ENCODE results near the gene CDH12. TPM values are rescaled to one million over a fixed set of nuclear protein-coding genes. Genes with fewer than 3 reads are reported as not detected.

Gene CDH12
- polyA plus RNA-seq, 2 of the 4 experiments (the other 2 are of a cell fraction) = 0.04 TPM; not detected in 1

DNA sequence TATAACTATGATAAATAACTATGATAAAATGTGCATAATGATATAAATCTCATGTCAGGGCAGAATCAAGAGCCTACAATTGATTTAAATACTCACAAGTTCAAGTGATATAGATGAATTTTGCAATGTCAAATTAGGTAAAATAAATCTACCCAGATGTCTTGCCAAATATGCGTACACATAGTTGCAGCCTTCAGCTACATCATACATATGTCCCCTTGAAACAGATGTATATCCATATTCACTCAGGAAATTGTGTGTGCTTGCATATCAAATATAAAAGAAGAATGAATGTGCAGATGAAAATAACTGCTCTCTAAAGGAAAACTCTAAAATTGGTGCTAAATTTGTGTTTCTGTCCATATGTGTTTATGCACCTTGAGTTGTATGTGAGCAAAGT is 130.7 kb downstream of the CDH12 start:
- Histone ChIP-seq H3K4me2 (no peak overlapping the region), H3K4me3 (no peak overlapping the region), H3K27ac (no peak overlapping the region), H3K4me1 (no peaks in the 10 kb centered on the region), H3K9me3 (no peaks in the 10 kb centered on the region; the same call in 2 of the 3 replicates)
- DNase-seq (ENCODE audit: low read depth in 1 of 2, low spot score in 1 of 2) = no peak
- POLR2A ChIA-PET = no interaction called here
- CTCF ChIA-PET = no interaction called here
- ATAC-seq = no peak
- WGBS (ENCODE audit: missing lambda C conversion rate) = 97% methylated on average over 1 of the region's 1 CpG
- FAIRE-seq = no peak
- TF ChIP-seq MAZ (IDR thresholded peaks at IDR 0.05; ENCODE audit: borderline replicate concordance, low read depth, low read length) (no peak), ZNF302 (CRISPR knock-in tag; IDR thresholded peaks at IDR 0.05) (no peak), CBX2 (IDR thresholded peaks at IDR 0.05; ENCODE audit: borderline replicate concordance, low read depth) (no peak), HEYL (CRISPR knock-in tag; IDR thresholded peaks at IDR 0.05) (no peak), PHF8 (IDR thresholded peaks at IDR 0.05; ENCODE audit: borderline replicate concordance, low read depth) (no peak), ZC3H11A (IDR thresholded peaks at IDR 0.05) (no peak), RAD21 (conservative IDR thresholded peaks at IDR 0.05 in 1 of 2, IDR thresholded peaks at IDR 0.05 in 1 of 2) (no peak), TFCP2L1 (CRISPR knock-in tag; IDR thresholded peaks at IDR 0.05) (no peak), ZSCAN20 (CRISPR knock-in tag; IDR thresholded peaks at IDR 0.05) (no peak), POLR2AphosphoS2 (conservative IDR thresholded peaks at IDR 0.05; ENCODE audit: low read length) (no peak), HOXB13 (CRISPR knock-in tag; IDR thresholded peaks at IDR 0.05; ENCODE audit: low read depth) (no peak), EHF (CRISPR knock-in tag; IDR thresholded peaks at IDR 0.05) (no peak), CHD2 (IDR thresholded peaks at IDR 0.05; ENCODE audit: low read length, partially characterized antibody) (no peak), FOSB (CRISPR knock-in tag; IDR thresholded peaks at IDR 0.05) (no peak), CHD4 (IDR thresholded peaks at IDR 0.05; ENCODE audit: borderline replicate concordance) (no peak), MAFK (IDR thresholded peaks at IDR 0.05; ENCODE audit: partially characterized antibody) (no peak)
- TF ChIP-seq, protein P1, sequence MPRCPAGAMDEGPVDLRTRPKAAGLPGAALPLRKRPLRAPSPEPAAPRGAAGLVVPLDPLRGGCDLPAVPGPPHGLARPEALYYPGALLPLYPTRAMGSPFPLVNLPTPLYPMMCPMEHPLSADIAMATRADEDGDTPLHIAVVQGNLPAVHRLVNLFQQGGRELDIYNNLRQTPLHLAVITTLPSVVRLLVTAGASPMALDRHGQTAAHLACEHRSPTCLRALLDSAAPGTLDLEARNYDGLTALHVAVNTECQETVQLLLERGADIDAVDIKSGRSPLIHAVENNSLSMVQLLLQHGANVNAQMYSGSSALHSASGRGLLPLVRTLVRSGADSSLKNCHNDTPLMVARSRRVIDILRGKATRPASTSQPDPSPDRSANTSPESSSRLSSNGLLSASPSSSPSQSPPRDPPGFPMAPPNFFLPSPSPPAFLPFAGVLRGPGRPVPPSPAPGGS (IDR thresholded peaks at IDR 0.05) = no peak
- TF ChIP-seq, protein P2, sequence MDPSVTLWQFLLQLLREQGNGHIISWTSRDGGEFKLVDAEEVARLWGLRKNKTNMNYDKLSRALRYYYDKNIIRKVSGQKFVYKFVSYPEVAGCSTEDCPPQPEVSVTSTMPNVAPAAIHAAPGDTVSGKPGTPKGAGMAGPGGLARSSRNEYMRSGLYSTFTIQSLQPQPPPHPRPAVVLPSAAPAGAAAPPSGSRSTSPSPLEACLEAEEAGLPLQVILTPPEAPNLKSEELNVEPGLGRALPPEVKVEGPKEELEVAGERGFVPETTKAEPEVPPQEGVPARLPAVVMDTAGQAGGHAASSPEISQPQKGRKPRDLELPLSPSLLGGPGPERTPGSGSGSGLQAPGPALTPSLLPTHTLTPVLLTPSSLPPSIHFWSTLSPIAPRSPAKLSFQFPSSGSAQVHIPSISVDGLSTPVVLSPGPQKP (IDR thresholded peaks at IDR 0.05; ENCODE audit: low read depth, low read length) = no peak
- TF ChIP-seq, protein P3, sequence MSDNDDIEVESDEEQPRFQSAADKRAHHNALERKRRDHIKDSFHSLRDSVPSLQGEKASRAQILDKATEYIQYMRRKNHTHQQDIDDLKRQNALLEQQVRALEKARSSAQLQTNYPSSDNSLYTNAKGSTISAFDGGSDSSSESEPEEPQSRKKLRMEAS (IDR thresholded peaks at IDR 0.05) = no peak
- TF ChIP-seq, protein P4, sequence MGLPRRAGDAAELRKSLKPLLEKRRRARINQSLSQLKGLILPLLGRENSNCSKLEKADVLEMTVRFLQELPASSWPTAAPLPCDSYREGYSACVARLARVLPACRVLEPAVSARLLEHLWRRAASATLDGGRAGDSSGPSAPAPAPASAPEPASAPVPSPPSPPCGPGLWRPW (IDR thresholded peaks at IDR 0.05) = no peak

DNA sequence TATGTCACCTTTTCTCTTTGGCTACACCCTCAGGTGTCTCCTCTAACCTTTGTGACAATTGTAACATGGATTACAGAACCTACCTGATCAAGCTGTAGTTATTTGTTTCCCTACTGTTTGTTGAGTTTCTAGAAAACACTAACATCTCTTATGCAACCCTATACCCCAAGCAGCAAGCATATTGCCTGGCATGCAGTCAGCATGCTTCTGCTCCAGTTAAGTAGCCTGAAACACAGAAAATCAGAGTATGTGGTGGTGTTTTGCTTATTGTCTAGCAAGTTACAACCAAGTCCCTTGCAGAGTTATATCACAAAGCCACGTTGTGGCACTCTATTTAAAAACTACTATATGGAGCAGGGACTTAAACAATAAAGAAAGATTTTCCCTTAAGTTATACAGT is 131.1 kb downstream of the CDH12 start:
- 7% methylated on average over 1 of the region's 1 CpG for WGBS (ENCODE audit: missing lambda C conversion rate)
- Histone ChIP-seq H3K9me3 (no peaks in the 10 kb centered on the region; the same call in 2 of the 3 replicates), H3K4me1 (no peaks in the 10 kb centered on the region), H3K27ac (no peak overlapping the region), H3K4me3 (no peak overlapping the region), H3K4me2 (no peak overlapping the region)
- TF ChIP-seq, protein P4 (IDR thresholded peaks at IDR 0.05) = no peak
- TF ChIP-seq JUN (IDR thresholded peaks at IDR 0.05) = no peak
- TF ChIP-seq RARB (CRISPR knock-in tag; IDR thresholded peaks at IDR 0.05) = no peak
- no peak for TF ChIP-seq HOXB13 (CRISPR knock-in tag; IDR thresholded peaks at IDR 0.05; ENCODE audit: low read depth)
- TF ChIP-seq ZC3H11A (IDR thresholded peaks at IDR 0.05) = no peak
- no peak for TF ChIP-seq ESRRA (IDR thresholded peaks at IDR 0.05; ENCODE audit: borderline replicate concordance, low read length)
- no peak for TF ChIP-seq TFCP2L1 (CRISPR knock-in tag; IDR thresholded peaks at IDR 0.05)
- no peak for TF ChIP-seq NPAS2 (CRISPR knock-in tag; IDR thresholded peaks at IDR 0.05; ENCODE audit: borderline replicate concordance)
- TF ChIP-seq TP53 (CRISPR knock-in tag; IDR thresholded peaks at IDR 0.05) = no peak
- TF ChIP-seq FOSL2 (IDR thresholded peaks at IDR 0.05) = no peak
- no peak for TF ChIP-seq FOSL2 (CRISPR knock-in tag; IDR thresholded peaks at IDR 0.05)
- TF ChIP-seq, protein P5, sequence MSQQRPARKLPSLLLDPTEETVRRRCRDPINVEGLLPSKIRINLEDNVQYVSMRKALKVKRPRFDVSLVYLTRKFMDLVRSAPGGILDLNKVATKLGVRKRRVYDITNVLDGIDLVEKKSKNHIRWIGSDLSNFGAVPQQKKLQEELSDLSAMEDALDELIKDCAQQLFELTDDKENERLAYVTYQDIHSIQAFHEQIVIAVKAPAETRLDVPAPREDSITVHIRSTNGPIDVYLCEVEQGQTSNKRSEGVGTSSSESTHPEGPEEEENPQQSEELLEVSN (IDR thresholded peaks at IDR 0.05; ENCODE audit: borderline replicate concordance, low read depth) = no peak
- TF ChIP-seq MAFK (IDR thresholded peaks at IDR 0.05; ENCODE audit: partially characterized antibody) = no peak
- no peak for TF ChIP-seq HOXB5 (CRISPR knock-in tag; IDR thresholded peaks at IDR 0.05)
- TF ChIP-seq CHD2 (IDR thresholded peaks at IDR 0.05; ENCODE audit: low read length, partially characterized antibody) = no peak
- FAIRE-seq (no peak), ATAC-seq (no peak), DNase-seq (ENCODE audit: low read depth in 1 of 2, low spot score in 1 of 2) (no peak)
- ChIA-PET CTCF (interaction anchor here (0.9 kb wide), 1 partner anchor 45 kb away, joined by 3 read pairs; no protein-coding TSS in a partner anchor), POLR2A (no interaction called here)
